ENCODE measurements around the gene CLEC3A.
"Not testable (repeated sequence)": the region's sequence is repeated elsewhere in the genome, so short reads cannot be mapped to it uniquely, and the experiment has no call there.

The CLEC3A gene

DNA sequence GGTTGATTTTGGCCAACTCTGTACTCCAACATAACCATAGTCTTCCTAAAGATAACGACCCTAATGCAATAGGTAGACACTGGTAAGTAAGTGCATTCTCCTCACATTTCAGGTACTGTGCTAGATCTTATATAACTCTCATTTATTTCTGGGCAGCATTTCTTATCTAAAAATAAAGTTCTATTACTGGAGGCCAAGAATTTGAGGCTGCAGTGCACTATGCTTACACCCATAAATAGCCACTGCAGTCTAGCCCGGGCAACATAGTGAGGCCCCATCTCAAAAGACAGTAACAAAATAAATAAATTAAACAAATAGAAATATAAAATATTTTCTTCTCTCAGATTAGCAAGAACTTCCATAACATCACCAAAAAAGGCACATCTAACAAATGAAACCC lies 12.7 kb downstream of the CLEC3A start:
- DNase-seq, result no peak

DNA sequence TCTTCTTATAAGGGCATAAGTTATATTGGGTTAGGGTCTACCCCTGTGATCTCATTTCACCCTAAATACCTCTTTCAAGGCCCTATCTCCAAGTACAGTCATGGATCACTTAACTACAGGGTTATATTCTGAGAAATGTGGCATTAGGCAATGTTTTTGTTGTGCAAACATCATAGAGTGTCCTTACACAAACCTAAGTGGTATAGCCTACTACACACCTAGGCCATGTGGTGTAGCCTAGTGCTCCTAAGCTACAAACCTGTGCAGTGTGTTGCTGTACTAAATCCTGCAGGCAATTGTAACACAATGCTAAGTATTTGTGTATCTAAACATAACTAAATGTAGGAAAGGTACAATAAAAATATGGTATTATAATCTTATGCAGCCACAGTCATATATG lies 18.0 kb downstream of the CLEC3A start:
- no peak for DNase-seq

DNA sequence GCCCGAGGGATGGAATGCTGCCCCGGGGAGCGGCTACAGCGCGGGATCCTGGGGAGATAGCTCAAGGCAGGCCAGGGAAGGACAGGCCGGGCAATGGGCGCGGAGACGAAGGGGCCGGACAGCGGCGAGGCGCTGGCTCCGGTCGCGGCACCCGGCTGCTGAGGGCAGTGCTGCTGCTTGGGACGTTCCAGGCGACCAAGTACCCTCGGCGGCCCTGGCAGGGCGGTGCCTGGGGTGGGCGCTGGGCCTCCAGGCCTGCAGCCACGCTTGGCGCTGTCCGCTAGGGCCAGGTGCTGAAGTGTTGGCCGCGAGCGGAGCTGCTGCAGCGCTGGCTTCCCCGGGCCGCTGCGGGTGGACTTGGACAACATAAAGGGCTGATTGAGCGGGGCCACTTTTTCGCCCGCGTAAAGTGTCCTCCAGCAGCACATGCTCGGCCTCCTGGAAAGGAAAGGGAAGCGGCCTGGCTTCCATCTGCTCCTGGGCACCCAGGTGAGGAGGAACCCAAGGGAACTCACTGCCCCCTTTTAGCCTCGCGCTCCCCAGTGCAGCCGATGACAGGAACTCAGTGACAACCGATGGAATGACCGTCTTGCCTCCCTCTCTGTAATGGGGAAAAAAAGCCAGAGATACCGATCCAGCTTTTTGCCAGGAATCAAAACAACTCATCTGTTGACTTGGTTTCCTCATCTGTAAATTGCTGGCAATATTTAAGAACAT lies 23.7 kb downstream of the CLEC3A start:
- DNase-seq, result peak; percentile 20

DNA sequence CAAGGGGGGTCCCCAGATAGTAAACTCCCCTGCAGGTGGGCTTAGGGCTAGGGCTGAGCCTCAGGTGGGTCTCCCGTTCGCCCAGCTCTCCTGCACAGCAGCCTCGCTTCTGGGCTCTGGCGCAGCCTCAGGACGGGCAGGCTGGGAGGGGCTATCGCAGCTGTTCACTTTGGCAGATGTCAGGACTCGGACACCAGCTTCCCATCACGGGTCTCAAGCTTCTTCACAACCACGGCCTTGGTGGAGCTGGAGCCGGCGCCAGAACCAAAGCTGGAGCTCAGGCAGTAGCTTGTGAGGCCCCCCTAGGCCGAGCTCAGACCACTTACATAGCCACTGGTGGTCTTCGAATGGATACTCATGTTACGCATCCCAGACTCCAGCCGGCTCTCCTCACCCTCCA lies 26.0 kb downstream of the CLEC3A start:
- DNase-seq, result no peak

DNA sequence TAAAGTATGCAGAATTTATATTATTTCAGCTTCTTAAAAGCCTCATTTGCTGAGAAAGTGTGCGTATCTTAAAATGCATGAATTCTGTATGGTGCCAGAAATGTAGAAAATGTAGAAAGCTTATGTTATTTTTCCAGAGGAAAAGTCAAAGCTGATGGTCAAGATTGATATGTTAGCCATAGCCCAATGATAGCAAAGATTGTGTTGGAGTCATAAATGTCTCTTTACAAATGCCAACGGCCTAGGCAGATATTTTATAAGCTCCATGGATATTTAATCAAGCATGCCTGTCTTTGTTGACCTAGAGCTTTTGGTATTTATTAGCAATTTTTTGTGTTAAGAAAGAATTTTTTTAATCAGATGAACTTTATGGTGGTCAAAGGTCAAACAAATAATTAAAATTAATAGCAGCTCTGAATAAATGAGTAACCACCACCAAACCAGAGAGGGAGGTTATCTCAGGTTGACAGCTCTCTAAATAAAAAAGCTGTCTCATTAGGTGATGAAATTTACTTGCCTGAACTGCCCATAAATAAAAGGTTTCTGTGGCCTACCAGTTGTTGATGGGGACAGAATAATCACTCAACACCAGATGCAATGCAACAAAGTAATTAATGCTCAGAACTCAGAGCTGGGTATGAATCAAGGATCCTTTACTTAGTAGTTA lies 28.5 kb downstream of the CLEC3A start:
- no peak for DNase-seq

DNA sequence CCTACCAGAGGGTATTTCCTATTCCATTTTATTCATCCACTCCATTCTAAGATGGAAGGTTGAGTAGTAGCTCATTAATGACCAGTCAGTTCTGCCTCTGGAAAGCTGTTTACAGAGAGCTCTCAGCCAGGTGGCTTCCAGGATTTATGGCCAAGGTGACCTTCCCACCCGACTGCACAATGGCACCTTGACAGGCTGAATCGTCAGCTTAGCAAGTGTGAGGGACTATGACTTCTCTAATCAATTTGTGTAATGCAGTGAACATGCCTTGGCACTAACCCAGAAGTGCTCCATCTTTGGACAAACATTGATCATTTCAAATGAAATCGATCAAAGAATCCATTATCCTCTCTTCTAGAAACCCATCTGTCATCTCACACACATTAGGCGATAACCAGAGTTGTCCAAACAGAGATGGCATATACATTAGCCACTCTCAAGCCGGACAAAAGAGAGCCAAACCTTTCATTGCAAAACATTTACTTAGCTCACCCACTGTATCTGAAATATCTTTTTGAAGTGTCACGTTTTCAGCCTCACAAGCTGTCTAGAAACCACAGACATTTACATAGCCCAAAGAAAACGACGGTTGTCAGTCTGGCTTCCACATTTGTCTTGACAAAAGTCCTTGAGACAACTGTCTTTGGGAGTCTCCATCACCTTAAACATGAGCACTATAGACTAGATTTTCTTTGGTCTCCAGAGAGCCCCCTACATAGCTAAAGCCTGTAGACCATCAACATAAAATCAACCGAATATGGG lies 35.6 kb downstream of the CLEC3A start:
- DNase-seq, result no peak

DNA sequence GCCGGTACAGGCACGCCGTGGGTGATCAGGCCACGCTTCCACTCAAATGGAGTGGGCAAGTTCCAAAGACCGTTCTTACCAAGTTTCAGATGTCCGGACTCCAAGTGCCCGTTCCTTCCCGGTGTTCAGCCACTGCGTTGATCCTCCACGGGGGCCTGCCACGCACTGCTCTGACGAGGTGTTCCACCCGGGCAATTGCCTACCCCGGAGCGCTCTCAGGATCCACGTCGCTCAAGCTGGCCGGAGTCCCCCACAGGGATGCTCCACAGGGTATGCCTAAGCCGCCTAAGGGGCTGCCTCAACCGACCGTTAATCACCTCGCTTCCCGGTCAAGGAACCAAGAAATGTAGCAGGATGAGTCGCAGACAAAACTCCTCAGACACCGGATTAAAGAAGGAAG lies 37.5 kb downstream of the CLEC3A start:
- not testable (repeated sequence) for DNase-seq

DNA sequence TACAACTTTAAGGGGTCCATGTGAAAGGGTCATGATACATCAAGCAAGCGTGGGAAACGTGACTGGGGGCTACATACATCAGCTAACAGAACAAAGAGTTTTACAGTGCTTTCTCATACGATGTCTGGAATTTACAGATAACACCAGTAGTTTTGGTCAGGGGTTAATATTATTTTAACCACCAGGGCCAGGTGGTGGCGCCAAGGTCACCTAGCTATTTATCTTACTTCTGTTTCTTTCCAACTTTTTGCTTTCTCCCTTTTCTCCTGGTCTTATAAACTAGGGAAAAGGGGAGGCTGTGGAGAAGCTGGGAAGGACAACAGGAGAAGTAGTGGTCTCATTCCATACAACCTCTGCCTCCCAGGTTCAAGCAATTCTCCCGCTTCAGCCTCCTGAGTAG lies 37.9 kb downstream of the CLEC3A start:
- DNase-seq, result no peak

DNA sequence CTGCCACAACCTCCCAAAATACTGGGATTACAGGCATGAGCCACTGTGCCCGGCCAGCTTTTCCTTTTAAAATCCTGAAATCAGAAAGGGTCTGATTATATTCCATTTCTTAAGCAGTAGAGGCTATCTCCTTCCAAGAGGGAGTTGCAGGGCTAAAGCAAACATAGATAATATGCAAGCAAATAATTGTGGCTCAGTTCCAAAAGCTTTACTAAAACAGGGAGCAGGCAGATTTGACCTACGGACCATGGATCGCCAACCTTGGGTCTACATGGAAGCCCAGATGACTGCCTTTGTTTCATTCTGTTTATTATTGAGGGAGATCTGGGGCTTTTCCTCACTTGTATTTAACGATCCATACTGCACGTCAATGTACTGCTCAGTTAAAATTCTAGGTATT lies 38.5 kb downstream of the CLEC3A start:
- DNase-seq, result no peak

DNA sequence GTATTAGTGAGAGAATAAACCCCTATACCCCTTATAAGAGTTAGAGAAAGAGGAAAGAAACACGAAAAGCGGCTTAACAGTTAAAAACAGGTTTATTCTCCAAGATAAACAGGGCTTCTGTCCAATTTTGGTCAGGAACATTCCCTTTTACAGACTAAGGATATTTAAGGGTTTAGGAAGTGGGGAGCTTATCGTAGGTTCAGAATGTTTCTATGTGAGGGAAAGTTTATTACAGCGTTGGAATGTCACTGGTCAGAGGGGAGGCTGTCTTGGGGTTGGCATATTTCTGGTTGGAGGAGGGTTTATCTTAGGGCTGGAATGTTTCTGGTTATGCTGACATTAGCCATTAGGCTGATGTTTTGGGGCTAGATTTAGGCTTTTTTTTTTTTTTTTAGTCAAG lies 43.0 kb downstream of the CLEC3A start:
- no peak for DNase-seq

DNA sequence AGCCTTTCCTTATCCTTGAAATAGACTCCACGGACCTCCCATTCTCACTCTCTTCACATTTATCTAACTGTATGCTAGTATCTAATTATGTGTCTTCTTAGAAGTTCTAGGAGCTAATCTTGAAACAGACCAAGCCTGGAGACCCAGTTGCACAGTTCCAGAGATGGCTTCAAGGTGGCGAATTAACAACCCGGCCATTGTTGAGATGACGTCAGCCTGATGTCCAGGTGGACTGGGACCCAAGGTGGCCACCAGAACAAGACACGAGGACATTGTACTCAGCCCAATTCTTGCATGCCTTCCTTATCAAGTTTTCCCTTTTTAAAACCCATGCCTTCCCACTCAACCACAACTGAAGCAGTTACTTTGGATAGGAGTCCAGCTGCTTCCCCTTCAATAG lies 47.6 kb downstream of the CLEC3A start:
- no peak for DNase-seq

DNA sequence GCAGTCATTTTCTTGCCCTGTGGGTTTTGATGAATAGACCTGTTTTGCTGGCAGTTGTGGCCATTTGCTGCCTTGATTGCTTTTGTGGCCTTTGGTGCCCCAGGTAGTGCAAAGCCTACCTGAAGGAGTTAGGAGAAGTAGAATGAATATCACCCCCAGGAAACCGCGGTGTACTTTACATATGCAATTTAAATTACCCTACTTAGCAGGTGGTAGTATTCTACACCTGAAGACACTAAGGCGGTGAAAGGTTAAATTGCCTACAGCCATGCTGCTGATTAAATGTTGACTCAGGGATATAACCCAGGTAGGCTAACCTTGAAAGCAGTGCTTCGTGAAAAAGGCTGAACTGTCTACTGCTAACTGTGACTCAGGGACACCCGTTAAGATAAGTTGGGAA lies 49.9 kb downstream of the CLEC3A start:
- no peak for DNase-seq

DNA sequence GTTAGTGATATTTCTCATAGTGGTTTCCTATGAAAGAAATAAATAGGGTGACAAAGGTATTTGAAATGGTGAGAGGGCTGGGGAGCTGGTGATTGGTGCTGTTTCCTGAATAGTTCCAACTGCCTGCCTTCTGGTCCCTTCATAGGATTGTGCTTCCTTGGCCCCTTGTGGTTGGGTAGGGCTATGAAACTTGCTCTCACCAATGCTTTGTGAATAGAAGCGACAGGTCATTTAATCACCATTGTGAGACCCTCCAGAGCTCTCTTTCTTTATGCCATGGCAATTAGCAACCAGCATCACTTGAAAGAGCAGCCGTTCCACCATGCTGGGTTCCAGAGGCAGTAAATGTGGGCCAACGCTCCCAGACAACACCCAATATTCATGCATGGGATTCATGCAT lies 53.5 kb downstream of the CLEC3A start:
- no peak for DNase-seq

DNA sequence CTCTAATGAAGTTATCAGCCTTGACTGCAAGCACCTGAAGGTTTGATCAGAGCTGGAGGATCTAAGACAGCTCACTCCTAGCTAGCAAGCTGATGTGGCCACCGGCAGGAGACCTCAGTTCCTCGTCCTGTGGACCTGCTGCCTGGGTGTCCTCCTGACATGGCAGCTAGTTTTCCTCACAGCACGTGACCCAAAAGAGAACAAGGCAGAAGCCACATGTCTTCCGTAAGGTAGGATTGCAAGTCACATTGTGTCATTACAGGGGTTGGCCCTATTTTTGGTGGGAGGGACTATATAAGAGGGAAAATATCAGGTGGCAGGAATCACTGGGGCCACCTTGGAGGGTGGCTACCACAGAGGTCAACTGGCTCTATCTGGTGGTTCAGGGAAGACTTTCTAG lies 59.0 kb downstream of the CLEC3A start:
- no peak for DNase-seq
